ENCODE results near the gene HARS1.
A peak's percentile ranks its signal among the peaks of the same experiment; 100 is the strongest.
"Not testable (repeated sequence)": the region's sequence is repeated elsewhere in the genome, so short reads cannot be mapped to it uniquely, and the experiment has no call there.

Gene HARS1

DNA sequence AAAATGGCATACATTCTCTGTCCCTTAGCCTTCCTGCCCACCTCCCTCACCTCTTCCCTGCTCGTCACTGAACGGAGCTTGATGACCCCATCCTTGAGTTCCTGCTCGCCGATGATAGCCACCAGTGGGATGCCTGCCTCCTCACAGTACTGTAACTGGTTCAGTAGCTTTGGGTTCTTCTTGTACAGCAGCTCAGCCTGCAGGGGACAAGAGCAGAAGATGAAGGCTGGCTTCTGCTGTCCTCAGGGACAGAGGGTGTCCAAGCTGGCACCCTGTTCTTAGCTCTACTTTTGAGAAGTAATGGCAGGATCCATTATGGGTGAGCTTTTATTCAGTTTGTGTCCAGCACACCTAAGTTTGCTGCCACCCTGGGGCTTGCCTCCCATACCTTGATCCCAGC, 16.5 kb downstream of the HARS1 start:
- DNase-seq = no peak

DNA sequence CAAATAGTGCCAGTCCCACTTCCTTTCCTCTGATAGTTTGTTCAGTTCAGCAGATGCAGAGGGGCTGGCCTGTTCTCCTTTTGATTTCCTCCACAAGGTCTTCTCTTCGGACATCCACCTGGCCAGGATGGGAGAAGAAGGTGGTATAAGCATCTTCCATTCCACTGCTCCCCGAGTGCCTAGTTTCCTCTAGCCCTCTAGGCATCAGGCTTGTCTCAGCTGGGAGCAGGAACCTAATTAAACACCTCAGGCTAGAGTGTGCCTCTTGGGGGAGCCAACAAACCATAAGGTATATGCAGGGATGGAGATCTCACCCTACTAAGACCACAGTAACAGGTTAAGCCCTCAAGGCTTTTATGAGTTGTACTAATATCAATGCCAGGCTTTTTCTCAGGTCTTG, 17.0 kb downstream of the HARS1 start:
- DNase-seq = no peak

DNA sequence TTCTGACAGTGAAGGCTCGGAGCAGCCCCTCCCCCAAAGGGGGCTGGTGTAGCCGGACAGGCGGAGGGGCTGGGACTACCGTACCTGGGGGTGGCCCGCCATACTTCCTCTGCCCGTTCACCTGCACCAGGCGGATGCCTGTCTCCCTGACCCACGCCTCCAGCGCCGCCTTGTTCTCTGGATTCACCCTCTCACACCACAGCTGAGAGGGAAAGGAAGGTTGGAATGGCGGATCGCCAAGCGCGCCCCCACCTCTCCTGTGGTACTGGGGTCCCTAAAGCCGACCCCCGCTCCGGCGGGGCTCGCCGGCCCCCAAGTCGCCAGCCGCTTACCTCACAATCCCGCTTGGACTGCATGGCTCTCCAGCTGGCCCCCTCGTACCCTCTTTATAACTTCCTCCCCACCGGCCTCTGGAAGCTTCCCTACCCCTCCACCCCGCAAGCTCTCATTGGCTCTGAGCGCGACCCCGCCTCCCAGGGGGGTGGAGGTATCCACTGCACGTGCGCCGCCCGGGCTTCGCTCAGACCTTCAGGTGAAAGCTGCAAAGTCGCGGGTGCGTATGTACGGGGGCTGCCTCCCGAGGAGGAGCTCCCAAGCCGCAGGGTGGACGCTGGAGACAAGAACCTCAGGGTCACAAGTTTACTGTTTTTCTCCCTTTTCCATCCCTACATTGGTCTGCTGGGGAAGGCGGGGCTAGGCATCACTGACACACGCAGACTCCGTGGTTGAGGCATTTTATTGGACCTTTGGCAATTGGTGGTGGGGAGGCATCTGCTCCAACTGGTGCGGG, 17.8 kb downstream of the HARS1 start, which contains the start of gene DND1:
DND1 (minus strand) TSS at position 390 of the 790 bp plus-strand sequence; CDS start at position 356, 34 bp downstream.
- no peak for DNase-seq

DNA sequence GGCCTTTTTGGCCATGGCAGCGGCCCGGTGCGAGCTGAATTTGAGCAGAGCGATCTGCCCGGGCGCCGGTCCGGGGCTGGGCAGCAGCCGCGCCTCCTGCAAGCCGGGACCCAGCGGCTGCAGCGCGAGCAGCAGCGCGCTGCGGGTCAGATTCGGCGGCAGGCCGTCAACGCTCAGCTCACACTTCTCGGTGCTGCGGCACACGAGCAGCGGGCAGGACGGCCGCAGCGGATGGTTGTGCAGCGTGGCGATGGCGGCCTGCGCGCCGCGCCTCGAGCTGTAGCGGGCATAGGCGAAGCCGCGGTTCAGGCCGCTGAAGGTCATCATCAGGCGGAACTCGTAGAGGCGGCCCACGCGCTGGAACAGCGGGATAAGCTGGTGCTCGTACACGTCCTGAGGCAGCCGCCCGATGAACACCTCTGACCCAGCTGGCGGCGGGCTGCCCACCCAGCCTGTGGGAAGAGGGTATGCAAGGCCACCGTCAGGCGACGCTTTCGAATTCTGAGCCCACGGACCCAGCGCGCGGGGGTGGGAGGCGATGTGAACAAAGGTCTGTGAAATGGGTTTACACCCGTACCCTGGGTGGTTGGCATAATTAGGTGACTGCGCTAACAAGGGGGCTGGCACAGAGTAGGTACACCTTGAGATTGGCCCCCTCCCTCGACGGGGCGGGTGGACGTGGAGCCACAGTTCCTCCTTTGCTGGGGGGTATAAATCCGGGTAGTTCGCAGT, 18.5 kb downstream of the HARS1 start:
- no peak for DNase-seq

DNA sequence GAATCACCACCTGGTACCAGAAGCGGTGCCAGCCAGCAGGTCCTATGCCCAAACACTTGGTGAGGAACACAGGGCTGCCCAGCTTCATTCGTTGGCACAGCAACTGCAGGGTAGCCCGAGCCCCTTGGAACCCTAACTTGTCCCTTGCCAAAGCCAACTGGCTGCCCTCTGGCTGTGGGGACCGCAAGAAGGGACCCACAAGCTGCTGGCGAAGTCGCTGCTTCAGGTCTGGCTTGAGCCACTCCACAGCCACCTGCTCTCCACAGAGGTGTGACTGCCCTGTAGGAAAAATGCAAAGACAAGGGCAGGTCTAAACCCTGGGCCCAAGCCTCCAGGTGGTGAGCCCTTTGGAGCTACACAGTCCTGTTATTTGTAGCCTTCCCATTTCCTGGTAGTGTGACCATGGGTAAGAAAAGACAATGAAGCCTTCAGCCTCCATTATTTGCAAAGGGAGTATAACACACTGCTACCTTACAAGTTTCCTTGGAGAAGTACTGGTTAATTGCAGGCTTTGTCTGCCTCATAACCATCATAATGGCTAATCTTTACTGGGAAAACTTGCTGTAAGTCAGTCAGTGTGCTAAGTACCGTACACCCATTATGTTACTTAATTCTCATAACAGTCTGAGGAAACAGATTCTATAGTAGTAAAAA, 19.6 kb downstream of the HARS1 start:
- DNase-seq = no peak

DNA sequence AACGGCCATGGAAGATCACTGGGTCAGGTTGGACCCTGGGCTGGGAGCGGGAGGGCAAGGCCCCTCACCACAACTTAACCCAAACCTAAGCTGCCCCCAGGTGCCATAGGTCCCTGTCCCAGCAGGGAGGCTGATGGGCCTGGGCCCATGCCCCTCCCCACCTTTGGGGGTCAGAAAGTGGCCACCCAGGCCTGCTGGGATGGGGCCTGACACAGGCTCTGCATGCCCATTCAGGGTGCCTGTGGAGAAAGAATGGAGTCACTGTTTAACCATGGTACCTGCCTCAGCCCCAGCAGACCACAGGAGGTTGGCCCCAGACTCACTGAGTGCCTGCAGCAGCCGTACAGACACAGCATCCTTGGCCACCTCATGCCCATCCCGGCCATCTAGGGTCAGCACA, 20.1 kb downstream of the HARS1 start:
- DNase-seq = not testable (repeated sequence)

DNA sequence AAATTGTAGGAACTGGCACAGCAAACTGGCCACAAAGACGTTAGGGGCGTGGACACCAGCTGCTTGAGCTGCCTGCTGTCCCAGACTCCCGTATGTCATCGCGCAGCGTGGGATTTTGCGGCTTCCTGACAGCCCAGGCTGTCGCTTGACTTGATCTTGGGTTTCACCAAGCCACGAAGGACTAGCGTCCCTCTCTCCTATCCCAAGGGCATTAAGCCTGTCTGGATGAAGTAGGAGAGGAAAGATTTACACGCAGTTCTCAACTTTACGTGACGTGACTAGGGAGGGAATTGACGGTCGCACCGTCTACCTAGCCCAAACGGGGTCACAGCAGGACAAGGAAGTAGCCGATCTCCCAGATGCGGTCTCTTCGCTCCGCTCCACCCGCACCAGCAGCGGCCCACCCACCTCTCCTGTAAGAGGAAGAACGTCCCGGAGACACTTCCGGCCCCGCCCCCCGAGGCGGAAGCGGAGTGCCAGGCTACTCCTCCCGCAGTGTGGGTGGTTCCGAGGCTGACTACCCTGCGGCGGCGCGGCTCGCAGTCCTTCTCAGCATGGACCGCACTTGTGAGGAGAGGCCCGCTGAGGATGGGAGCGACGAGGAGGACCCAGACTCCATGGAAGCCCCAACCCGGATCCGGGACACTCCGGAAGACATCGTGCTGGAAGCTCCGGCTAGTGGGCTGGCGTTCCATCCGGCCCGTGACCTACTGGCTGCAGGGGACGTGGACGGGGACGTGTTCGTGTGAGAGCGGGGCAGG, 26.6 kb downstream of the HARS1 start, which contains the start of gene WDR55:
WDR55 (plus strand) TSS at position 546 of the 761 bp plus-strand sequence; CDS start at position 555, 9 bp downstream.
- DNase-seq = peak; percentile 80

DNA sequence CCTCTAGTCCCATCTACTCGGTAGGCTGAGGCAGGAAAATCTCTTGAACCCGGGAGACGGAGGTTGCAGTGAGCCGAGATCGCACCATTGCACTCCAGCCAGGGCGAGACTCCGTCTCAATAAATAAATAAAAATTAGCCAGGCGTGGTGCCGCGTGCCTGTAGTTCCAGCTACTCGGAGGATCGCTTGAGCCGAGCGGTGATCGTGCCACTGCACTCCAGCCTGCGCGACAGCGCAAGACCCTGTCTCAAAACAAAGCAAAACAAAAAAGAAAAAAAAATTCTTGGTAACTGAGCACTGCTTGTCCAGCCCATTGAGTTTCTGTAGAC, 27.2 kb downstream of the HARS1 start:
- no peak for DNase-seq

DNA sequence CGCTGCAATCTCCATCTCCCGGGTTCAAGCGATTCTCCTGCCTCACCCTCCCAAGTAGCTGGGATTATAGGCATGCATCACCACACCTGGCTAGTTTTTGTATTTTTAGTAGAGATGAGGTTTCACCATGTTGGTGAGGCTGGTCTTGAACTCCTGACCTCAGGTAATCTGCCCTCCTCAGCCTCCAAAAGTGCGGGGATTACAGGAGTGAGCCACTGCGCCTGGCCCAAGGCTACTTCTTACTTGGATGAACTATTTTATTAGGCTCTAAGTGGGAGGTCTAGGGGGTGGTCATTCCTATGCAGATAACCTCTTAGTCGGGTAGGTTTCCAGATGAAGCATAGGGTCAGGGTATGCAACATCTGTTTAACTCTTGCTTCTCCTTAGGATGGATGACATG, 30.8 kb downstream of the HARS1 start:
- DNase-seq = not testable (repeated sequence)

DNA sequence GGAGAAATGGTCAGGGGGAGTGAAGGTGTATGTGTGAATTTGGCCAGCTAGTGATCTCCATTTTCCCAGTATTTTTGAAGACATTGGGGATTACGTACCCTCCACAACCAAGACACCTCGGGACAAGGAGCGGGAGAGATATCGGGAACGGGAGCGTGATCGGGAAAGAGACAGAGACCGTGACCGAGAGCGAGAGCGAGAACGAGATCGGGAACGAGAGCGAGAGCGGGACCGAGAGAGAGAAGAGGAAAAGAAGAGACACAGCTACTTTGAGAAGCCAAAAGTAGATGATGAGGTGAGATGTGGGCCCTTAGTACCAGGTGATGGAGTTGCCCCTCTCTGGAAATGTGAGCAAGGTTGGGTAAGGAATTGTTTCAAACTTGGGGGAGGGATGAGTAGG, 32.3 kb downstream of the HARS1 start:
- no peak for DNase-seq

DNA sequence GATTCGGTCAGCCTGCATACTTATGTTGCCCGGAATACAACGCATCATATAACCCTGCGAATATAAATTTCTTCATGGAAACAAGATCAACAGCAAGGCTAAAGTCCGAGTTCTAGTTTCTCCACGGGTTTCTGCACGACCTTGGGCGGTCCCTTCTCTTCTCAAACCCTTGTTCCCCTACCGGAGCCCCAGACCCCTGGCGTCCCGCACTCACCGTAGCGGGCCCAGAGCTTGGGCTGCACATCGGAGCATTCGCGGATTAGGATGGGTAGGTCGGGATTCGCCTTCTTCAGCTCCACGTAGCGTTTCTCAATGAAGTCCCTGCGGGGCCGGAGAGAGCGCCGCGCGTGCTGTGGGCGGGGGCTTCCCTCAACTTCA, 44.1 kb downstream of the HARS1 start:
- no peak for DNase-seq

DNA sequence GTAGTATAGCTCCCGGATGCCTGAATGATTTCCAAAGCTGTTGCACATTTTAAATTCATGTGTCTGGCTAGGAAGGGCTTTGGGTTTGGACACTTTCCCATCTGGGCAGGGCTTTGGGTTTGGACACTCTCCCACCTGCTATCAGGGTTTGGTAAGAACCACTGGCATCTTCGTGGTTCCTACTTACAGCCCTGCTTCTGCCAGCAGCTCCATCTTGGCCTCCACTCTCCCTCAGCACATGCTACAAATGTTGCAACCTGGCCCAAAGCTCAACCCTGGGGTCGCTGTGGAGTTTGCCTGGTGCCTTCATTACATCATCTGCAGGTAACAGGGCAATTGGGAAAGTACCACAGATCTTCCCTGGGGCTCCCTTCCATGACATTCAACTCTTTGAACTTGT, 48.5 kb downstream of the HARS1 start:
- DNase-seq = no peak

DNA sequence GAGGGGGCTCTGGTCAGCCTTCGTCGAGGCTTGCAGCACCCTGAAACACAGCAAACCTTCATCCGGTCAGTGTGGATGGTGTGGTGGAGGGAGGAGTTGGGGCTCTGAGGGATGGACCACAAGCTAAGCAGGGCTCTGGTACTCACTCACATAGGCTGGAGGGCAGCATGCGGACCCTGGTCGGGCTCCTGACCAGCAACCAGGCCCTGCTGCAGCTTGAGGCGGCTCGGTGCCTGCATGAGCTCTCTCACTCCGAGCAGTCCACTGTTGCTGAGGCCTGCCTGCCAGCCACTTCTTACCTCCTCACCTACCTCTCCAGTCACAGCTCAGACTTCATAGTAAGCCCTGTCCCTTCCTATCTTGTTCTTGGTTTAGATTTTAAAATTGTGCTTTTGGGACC, 49.5 kb downstream of the HARS1 start:
- no peak for DNase-seq

DNA sequence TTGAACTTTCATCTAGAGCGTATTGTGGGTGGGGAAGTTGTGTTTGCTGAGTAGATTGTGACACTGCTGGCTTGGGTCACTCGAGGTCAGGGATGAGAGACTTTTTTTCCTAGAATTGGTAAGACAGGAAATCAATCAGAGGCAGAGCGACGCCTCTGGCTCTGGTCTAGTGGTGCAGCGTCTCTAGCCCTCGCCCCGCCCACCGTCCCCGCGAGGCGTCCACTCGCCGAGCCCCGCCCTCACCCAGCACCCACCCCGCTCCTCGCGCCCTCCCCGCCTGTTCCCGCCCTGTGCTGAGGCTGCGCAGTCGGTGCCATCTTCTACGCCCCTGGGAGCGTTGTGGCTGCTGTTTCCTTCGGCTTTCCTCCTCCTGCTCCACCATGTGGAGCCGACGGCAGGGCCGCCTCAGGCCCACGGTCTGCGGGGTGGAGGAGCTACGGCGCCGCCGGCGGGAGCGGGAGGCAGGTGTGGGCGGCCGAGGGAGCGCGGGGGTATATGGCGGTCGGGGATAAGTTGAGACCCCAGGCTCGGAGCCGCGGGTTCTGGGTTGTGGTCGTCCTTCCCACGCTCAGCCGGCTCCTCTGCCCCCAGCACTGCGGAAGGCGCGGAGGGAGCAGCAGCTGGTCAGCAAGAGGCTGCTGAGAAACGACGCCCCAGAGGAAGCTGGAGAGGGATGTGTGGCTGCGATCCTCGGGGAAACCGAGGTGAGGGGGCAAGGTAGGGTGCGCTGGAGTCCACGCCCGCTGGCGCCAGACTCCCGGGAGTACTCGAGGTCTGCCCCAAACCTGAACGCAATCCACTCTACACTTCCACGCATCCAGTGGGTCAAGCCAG, 51.8 kb downstream of the HARS1 start, which contains the start of gene TMCO6:
TMCO6 (plus strand) TSS at position 304 of the 834 bp plus-strand sequence; CDS start at position 381, 77 bp downstream.
- peak; percentile 82 for DNase-seq

DNA sequence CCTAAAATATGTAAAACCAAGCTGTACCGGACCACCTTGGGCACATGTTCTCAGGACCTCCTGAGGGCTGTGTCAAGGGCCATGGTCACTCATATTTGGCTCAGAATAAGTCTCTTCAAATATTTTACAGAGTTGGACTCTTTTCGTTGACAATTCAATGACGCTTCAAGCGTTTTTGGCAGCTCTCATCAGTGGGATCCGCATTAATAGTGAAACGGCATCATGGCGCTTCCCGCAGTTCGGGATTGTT, 52.3 kb downstream of the HARS1 start:
- DNase-seq = not testable (repeated sequence)

DNA sequence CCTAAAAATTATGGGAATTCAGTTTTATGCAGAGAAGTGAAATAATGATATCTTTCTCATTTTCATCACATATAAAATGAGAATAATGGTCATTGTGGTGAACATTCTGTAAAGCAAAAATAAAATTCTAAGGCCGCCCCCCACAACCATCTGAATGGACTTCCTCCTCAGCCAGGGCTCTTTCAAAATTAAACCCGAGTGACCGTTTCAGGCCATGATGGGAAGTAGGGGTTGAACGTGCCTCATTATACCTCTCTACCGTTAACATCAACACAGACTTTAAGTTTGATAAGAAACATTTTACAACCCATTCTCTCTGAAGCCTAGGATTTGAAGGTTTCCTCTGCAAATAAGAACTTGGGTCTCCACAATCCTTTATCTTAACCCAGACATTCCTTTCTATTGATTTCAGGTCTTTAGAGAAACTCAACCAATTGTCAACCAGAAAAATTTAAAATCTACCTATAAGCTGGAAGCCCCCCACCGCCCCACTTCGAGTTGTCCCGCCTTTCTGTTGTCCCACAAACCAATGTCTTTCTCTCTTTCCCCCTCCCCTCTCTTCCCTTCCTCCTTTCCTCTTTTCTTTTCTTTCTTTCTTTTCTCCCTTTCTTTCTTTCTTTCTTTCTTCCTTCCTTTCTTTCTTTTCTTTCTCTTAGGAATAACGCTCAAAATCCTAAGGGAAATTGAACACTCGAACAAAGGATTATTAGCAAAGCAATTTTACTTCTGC, 53.6 kb downstream of the HARS1 start:
- no peak for DNase-seq

DNA sequence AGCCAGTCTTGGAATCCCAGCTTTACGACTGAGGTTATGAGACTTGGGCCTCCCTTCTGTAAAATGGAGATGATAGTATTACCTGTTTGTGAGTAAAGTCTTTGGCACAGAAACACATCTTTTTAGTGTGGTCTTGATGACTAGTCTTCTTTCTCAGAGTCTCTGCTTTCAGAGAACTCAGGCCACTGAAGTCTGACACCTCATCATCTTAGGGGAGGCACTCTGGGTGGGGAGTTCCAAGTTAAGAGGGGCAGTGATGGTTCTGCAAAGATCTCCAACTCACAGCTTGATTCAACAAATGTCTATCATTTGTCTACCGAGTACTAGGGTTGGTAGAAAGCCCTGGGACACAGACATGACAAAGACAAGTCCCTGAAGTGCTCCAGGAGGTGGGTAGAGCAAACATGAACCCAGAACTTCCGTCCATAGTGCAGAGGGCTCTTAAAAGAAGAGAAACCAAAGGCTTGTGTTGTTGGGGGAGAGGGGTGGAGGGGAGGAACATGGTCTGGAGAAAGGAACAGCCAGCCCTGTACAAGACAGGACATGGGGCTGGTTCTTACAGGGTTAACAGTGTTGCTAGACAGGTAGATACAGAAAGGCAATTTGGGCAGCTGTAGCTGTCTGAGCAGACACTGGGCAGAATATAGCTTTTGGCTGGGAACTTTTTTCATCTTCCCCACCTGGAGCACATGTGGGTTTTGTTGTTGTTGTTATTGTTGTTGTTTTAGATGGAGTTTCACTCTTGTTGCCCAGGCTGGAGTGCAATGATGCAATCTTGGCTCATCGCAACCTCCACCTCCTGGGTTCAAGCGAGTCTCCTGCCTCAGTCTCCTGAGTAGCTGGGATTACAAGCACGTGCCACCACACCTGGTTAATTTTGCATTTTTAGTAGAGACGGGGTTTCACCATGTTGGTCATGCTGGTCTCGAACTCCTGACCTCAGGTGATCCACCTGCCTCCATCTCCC, 55.6 kb downstream of the HARS1 start:
- no peak for DNase-seq

DNA sequence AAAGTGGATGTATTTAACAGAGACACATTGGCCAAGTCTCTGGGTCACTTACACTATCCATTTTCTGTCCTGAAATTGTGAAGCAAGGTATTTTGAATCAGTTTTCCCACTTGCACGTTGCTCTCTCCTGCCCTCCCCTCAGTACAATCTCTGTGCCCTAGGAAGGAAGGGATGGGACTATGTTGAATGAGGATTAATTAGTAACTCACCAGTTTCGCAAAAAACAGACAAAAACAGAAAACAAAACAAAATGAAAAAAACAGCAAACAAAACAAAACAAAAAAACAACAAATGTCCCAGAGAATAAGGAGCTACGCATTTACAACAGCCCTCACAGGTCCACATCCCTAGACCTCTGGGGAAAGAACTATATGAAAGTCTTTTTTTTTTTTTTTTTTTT, 57.1 kb downstream of the HARS1 start:
- no peak for DNase-seq

DNA sequence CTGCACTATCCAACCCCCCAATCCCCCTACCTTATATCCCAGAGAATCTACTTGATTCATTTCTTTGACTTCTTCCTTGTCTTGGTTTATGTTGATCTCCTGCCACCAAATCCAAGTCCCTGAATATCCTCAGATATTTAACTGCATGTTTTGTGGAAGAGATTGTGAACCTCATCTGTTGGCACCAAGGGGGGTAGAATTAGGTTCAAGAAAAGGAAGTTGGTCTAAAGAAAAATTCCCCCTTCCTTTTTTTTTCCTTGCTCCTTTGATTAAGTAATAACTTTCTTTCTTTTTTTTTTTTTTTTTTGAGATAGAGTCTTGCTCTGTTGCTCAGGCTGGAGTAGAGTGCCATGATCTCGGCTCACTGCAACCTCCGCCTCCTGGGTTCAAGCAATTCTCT, 57.7 kb downstream of the HARS1 start:
- DNase-seq = no peak

DNA sequence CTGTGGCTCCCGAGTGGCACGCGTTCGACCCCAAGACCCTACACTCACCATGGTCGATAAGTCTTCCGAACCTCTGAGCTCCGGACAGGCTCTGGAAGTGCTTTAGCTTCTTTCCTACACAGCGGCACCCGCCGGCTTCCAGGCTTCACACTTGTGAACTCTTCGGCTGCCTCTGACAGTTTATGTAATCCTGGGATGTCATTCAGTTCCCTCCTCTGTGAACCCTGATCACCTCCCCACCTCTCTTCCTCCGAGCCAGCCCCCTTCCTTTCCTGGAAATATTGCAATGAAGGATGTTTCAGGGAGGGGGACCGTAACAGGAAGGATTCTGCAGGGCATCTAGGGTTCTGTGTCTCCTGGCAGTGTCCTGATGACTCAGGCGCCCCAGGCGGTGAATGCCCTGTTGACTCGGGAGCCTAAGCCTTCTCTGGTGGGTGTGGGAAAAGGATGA, 58.1 kb downstream of the HARS1 start, which contains the start of gene CD14:
CD14 (minus strand) TSS at position 155 of the 451 bp plus-strand sequence; CDS start at position 51, 104 bp downstream.
- DNase-seq = no peak

All from NCI-H1105 treated with DMSO at 0.1 percent for 48 hours (cell line).